ENCODE data around the gene LEMD2.

The LEMD2 gene

DNA sequence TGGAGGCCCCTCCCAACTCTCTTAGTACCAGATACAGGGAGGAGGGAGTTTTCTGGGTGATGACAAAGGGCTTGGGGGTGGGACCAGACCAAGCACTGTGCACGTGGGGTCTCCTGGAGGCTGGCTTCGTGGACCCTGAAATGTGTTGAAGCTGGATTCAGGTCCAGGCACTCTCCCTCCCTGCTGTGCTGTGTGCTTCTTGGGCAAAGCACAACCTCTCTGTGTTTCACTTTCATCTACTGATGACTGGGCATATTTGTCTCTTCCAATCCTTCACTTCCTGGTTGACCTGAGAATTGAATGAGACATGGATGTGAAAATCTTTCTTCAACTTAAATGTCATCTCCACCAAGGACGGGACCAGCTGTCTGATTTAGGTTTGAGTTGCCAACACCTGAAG, 29.4 kb upstream of the LEMD2 start:
- DNase-seq, result no peak

DNA sequence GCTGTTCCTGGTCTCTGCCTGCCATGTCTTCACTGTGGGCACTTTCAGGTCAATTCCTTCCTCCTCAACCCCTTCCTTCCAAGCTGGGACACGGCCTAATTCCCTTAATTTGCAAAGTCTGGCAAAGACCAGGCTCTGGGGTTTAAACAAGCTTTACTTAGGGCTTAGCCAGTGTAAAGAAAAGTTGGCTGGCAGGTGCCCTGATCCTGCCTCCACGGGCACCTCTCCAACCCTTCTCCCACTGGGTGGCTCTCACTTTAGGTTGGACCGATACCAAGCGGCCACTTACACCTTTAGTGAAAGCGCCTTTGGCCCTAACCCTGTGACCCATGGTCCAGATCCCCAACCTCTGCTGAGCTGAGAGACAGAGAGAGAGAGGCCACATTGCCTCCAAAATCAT, 28.6 kb upstream of the LEMD2 start:
- DNase-seq, result no peak

DNA sequence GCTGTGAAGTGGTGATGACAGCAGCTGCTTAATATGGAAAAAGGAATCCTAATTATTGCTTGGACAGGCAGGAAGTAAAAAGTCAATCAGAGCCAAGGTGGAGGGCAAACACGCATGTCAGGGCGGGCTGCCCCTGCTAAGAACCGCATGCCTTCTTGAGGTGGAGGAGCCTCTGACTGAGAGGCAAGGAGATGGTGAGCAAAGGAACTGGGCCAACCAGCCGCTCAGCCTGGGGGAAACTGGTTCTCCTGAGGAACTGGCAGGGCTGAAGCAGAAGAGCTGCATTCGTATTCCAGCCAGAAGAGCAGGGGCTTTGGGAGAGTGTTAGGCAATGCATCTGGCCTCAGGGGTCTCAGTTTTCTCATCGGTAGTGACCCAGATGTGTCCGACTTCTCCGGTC, 28.0 kb upstream of the LEMD2 start:
- no peak for DNase-seq

DNA sequence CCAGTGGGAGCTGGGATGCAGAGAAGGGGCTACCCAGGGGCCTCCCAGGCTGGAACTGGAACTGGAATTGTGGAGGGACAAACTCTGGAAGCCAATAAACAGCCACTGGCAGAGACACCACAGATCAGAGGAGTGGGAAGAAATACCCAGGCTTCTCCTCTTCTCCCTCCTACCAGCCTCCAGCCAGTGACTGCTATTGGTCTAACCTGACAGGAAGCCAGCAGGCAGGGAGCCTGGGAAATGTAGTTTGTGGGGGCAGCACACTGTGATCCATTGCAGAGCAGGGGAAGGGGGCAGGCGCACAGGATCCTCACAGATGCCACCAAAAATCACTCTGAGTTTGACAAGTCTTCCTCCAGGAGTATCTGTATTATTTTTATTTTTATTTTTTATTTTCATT, 26.9 kb upstream of the LEMD2 start:
- DNase-seq, result no peak

DNA sequence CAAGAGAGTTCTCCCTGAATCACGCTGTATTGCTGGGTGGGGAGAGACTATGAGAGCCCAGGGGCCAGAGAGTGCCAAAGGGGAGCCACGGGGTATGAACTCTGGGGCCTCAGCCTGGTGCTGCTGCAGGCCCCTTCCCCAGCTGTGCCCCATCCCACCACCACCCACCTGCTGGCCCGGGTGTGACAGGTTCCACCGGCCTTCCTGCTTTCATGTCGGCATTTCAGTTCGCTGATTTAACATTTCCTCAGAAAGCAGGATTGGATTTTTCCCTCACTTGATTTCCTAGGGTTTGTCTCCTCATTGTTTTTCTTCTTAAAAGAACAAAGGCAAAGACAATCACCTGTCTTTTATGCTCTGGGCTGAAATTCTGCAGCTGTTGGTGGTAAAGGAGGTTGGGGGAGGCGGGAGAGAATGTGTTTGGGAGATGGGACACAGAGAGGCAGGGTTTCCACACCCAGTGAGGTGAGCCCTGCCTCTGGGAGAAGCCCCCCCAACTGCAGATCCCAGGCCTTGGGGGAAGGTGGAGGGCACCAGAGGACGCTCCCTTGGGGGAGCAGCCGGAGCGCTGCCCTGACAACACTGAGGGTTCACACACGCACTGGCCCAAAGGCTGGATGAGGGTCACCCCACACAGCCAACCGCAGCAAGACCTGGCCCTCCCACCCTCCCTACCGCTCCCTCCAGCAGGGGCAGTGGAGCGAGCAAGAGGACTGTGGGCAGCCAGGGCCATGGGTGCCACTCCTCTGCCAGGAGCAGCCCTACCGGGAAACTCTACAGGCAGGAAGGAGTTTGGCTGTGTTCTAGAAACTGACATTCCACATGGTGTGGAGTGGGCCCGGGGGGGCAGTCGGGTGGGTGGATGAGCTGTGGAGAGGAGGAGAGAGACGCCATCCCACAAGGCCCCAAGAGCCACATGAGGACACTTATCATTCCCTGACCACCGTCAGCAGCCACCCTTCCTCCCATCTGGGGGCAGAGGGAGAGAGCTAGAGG, 25.4 kb upstream of the LEMD2 start:
- DNase-seq, result no peak

DNA sequence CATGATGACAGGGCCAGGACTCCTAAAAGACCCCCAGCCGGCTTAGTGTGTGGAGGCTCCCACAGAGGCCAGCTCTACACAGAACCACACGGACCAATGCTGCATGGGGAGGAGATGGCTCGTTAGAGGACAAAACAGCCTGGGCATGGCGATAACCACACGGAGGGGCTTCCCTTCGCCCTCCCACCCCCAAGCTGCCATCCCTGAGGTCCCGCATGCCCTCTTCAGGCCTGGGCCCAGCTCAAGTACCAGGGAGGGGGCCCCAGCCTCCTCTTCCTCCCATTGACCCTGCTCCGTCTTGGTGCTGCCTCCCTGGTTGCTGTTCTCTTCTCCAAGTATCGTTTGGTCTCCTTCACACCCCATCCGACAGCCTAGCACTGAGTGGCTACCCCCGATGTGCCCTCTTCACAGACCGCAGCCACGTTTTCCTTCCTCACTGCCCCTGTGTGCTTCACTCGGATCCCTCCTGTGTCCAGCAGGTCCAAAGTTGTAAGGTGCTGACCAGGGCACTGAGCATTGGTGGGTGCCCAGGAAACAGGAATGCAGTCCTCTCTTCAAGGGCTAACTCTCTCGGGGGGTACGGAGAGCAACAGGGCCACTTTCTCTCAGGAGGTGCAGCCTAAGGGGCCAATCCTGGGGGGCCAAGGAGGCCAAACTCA, 24.4 kb upstream of the LEMD2 start:
- no peak for DNase-seq

DNA sequence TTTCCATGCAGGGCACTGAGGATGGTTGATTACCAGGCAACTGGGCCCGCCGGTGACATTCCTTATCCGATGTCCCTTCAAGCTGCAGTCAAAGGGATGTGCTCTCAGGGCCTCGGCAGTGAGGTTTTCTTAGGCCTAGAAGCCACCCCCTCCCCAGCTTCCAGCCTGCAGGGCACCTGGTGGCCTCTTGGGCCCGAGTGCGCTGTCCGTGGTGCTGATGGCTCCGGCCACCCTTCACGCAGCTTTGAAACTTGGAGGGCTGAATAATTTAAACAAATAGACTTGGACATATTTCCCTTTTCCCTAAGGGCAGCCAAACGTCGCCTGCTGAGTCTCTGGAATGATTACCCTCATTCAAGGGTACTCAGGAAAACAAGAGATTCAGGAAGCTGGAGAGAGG, 23.7 kb upstream of the LEMD2 start:
- peak; percentile 55 for DNase-seq

DNA sequence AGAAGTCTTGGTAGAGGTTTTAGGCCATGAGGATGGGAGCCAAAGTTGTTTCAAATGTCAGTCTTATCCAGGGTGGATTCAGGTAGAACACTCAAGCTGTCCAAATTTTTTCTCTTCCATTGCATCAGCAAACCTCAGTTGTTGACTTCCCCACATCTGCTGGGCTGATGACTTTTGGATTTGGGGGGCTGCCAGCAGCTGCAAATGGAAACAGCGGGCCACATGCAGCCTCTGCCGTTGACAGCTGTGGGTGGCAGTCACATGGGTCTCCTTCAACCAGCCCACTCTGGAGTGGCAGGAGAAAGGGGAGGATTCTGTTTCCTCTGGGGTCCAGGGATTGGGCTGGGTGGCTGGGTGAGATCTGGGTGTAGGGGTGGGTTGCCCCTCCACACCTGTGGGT, 20.7 kb upstream of the LEMD2 start:
- peak; percentile 34 for DNase-seq

DNA sequence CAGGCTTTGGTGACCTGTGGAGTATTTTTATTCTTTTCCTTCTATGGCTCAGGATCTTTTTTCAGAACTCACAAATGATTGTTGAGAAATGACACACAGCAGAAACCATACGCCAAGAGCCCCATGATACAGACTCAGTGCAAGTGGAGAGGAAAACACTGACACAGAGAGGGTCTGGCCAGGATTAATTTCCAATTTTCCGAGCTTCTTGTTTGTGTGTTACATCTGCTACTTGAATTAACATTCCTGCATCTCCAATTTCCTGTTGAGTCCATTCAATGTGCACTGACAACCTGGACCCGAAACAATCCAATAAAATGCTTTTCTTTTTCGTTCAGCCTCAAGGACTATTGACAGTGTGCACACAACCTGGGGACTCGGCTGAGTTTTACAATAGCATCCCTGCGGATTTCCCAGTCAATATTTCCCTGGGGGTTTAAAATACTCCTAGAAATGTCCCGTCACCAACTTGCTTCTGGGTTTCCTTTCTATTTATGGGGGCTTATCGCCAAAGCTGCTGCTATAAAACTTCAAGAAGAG, 19.8 kb upstream of the LEMD2 start:
- no peak for DNase-seq

DNA sequence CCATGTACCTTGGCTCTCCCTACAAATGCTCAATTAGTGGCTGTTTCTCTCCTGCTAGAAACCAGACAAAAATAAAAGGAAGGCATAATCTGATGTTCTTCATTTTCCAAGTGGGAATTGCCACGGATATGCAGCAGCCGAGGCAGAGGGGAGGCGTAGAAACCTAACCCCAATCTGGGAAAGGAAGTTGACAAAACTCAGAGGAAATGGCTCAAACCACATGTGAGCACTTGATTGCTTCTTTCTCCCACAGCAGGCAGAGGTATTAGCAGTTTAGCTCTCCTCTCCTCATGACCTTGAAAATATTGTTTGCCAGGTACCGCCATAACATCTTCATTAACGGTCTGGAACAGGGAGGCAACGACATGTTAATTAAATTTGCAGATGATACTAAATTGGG, 18.7 kb upstream of the LEMD2 start:
- no peak for DNase-seq

DNA sequence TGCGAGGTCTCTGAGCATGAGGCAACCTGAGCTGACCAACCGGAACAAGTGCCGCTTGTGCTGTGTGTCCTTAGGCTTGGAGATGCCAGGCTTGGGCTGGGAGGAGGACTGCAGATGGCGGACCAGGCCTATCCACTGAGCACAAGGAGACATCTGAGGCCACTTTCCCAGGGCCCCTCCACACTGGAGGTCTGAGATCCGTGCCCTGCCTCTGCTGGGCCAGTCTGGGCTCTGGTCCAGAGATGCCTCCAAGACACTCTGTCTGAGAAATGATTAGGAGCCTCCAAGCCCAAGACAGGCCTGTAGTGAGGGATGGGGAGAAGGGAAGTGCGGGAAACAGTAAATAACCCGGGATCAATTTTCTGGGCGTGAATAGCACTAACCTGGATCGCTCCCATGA, 17.9 kb upstream of the LEMD2 start:
- no peak for DNase-seq

DNA sequence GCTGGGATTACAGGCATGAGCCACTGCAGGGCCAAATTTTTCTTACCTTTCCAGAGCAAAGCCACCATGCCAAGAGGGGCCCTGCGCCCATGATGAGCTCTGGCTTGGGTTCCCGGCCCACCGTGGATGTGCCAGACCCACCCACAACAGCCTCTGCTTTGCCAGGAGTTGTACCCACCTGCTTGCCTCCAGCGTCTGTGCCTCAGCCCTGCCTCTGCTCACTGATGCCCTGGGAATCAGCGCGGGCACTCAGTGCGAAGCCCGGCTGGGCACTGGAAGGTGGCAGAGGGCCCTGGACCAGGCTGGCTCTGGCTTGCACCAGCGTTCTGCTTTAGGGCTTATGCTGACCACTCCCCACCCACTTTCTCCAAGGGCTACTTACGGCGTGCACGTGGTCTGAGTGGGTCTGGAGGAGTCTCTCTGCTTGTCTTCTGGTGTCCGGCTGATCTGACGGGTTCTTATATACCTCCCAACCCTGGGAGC, 14.7 kb upstream of the LEMD2 start, which contains the start of gene MLN:
Gene MLN, minus strand, starts transcription at position 433 of the 483 bp plus-strand sequence. CDS start 2,840 bp downstream, outside the sequence.
- DNase-seq, result no peak

DNA sequence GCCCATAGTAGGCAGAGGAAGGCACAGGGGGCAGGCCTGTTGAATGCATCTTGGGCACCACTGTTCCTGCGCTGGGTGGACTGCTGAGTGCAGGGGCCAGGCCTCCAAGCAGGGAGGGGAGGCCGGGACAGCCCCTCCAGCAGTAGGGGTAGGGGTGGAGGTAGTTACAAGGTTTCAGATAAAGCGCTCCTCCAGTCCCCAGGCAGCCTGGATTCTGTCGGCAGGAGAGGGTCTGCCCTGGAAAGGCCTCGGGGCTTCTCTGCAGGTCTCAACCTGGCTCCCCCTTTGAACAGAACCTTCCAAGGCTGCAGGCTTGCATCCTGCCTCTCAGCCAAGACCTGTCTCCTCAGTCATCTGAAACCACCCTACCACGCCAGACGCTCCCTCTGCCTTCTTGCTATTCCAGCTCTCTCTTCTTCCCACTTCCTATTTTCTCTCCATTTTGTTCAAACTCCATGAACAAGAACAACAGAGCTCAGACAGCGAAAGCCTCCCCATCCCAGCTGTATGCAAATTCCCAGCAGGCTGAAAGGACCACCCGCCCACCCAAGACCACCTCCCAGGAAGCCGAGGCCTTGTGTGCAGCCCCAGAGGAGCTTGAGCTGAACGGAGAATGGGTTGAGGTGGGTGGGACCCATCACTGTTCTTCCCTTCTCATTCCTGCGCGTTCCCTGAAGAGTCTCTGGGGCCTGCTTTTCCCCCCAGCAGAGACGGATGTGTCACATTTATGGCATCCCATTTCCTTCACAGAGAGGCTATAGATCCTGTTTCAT, 13.4 kb upstream of the LEMD2 start:
- peak; percentile 75 for DNase-seq

DNA sequence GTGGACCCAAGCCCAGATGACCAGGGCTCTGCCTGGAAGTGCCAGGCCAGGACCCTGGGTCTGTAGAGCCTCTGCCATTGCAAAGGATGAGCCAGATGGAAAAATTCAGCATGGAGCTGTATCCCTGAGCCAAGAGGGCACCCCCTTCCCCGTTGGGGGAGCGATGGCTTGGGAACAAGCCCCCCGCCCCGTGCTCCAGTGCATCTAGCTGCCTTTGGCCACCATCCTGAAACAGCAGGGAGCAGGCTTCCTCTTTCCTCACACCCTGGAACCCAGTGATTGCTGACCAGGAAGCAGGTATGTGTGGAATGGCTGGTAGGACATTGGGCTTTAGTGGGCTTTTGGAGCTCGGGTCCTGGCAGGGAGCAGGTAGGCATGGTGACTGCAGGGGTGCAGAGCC, 12.7 kb upstream of the LEMD2 start:
- no peak for DNase-seq

DNA sequence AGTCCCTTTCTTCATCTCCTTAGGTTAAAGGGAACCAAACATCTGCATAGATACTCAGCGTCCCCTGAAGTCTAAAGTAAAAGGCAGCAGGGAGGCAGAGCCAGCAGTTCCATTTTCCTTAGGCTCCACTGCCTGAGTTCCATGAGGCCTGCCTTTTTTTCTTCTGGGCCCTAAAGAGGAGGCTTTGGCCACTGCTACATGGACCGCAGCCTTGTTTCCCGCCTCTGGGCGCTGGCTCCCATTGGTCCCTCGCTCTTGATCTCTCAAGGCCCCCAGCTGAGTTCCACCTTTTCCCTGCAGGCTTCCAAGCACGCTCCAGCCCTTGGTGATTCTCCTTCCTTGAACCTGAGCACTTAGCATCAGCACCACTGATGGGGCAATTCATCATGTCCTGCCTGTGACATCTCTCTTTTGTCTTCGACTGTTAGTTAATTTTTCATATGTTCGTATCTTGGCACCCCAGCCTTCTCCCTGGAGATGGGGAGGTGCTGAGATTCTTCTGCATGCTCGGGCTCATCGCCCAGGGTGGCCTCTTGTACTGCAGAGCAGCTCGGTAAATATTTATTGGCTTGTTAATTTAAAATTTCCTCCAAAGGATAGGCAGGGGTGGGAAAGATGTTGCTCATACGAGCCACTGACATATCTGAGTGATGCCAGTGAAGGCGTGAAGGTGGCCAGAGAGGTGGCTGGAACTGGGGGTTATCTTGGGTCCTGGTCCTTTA, 11.5 kb upstream of the LEMD2 start:
- no peak for DNase-seq

DNA sequence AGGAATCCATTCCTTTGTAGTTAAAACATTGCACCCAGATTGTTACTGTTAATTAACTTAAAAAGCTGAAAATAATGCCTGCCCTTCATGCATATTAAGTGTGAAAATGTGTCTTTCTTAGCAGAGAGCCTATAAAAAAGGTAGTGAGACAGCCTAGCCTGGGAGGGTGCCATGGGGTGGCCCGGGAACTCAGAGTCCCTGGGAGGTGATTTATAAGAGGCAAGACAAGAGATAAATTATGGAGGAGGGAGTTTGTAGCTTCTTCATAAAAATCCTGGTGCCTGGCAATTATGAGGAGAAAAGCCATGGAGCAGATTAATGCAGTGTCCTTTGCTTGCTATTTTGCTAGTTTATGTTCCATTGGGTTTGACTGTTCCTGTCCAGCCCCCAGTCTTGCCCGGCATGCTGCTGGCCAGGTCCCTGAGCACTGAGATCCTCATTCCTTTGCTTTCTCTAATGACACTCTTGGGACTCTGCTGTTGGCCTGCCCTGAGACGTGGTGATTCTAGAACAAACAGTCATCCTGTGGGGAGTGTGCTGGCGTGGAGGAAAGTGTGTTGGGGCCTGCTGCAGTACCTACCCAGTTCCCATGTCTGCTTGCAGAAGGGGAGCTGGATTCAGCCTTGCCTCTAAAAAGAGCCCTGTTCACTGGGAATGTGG, 10.7 kb upstream of the LEMD2 start:
- peak; percentile 54 for DNase-seq

DNA sequence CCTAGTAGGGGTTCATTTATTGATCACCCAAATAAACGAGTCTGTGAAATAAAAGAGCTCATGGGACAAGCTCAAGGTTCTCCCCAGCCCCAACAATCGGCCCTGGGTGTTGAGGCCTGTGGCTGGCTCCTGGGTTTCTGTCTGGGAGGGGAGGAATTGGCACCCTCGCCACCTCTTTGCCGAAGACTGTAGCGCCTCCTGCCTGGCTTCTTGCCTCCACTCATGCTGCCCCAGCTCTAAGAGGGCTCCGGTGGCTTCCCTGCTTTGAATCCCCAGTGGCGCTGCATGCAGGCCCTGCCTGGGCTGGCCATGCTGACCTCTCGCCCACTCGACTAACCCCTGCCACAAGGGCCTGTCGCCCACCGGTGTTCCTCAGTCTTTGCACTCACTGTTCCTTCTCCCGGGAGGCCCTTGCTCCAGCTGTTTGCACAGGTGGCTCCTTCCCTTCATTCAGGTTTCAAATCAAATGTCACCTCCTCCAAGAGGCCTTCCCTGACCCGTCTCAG, 9.5 kb upstream of the LEMD2 start:
- DNase-seq, result no peak

DNA sequence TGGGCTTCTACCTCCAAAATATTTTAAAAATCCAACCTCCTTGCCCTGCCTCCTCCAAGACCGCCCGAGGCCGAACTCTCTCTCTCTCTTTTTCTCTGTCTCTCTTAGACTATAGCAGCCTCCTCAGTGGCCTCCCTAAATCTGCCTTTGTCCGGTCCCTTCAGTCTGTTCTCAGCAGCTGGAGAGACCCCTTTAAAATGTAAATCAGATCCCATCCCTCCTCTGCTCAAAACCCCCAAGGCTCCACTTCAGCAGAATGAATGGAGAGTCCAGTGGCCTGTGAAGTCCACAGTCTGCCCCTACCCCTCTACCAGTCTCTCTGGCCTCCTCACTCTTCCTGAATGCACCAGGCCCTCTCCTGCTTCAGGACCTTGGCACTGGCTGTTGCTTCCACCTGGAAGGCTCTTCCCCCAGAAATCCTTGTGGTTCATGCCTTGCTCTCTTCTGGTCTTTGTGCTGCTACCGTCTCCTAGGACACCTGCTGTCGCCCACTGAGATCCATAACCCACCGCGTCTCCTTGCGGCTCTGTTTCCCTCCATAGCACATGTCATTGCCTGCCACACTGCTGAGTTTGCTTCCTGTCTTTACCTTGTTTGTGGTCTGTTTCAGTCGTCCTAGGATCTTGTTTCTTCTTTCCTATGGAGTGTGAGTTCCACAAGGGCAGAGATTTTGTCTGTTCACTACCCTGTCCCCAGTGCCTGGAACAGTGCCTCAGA, 8.9 kb upstream of the LEMD2 start:
- no peak for DNase-seq

DNA sequence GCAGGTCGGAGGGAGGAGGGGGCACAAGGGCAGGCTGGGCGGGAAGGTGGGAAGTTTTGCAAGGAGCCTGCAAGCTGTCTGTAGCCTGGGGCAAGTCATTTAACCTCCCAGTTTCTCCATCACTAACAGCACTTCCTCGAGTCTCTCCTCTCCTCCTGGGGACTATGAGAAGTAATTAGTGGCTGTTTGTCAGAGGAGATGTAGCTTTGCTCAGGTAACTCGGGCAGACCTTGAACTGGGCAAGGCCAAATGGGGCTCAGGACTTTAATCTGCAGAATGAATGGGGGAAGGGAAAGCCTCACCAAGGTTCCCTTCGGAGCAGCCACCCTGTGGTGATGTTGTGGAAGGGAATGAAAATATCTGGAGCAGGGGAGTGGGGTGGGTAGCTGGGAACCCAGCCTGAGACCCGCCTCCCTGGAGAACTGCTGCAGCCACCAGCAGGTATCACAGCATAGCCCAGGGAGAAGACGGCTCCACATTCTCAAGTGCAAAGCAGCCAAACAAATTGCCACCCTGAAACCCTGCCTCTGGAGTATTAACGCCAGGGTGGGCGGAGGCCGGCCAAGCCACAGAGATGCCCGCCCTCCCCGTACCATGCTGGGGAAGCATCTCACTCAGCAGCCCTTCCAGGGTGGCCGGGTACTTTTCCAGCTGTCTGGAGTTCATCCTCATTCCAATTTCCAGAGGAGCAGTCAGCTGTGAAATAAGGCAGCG, 6.1 kb upstream of the LEMD2 start:
- no peak for DNase-seq

DNA sequence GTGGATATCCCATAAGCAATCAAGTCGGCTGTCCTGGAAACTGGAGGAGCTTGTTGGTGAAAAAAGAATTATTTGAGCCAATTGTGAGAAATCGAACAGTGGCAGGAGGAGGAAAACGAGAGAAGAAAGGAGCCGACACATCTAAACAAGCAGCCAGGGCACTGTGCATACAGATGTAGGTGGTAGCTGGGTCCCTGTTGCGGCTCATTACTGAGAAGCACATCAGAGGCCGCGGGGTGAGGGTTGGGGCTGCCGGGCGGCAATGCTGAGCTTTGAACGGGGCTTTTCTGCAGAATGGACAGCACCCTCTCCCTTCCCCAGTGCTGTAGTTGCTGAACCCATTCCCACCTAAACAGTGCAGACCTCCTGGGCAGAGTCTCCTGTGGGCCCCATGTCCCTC, 4.1 kb upstream of the LEMD2 start:
- DNase-seq, result no peak

Measured in fibroblast of upper back skin (primary cell).